Measurements from ENCODE around the gene ST14. TPM values are rescaled to one million over a fixed set of nuclear protein-coding genes. Genes with fewer than 3 reads are reported as not detected.

Gene ST14
- total RNA-seq, 4 donors from 2014 or later = 109 to 225 (median 141) TPM

DNA sequence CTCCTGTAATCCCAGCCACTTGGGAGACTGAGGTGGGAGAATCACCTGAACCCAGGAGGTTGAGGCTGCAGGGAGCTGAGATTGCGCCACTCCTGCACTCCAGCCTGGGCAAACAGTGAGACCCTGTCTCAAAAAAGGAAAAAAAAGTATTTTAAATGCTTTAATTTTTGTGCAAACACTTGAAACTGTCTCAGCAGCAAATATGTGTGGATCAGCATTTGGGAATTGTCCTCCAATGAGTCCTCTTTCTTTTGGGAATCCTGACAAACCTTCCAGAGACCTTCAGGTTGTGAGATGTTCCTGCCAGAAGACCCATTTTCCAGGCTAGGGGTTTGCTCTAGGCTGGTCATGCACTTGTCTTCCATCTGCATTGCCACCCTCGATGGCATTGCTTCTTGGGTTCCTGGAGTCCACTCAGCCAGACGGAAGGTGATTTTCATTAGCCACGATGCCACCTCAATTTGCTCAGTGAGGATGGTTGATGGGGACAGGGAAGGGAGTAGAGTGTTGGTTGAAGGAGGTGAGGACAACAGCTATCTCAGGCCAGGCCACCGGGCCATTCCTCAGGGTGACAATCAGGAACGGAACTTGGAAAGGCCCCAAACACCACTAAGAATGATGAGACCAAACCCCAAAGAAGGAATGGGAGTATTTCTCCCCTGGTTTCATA lies 55.4 kb downstream of the ST14 start:
- no peak overlapping the region for H3K27ac ChIP-seq
- H3K4me3 ChIP-seq = no peak overlapping the region
- DNase-seq = no peak
- intact Hi-C loops (cut with DNase I) = loop anchor here (5.0 kb wide), 1 partner anchor 212 kb away; the partner anchor contains the start of gene ADAMTS8
- WGBS, 2 donors = 76 to 86% methylated on average over 4 to 6 of the region's 6 CpGs
- H3K36me3 ChIP-seq = peaks cover 0 to 38% (median 0%) of the 10 kb centered on the region in 3 donors
- no peak for TF ChIP-seq POLR2A (IDR thresholded peaks at IDR 0.05)
- TF ChIP-seq, protein P1, sequence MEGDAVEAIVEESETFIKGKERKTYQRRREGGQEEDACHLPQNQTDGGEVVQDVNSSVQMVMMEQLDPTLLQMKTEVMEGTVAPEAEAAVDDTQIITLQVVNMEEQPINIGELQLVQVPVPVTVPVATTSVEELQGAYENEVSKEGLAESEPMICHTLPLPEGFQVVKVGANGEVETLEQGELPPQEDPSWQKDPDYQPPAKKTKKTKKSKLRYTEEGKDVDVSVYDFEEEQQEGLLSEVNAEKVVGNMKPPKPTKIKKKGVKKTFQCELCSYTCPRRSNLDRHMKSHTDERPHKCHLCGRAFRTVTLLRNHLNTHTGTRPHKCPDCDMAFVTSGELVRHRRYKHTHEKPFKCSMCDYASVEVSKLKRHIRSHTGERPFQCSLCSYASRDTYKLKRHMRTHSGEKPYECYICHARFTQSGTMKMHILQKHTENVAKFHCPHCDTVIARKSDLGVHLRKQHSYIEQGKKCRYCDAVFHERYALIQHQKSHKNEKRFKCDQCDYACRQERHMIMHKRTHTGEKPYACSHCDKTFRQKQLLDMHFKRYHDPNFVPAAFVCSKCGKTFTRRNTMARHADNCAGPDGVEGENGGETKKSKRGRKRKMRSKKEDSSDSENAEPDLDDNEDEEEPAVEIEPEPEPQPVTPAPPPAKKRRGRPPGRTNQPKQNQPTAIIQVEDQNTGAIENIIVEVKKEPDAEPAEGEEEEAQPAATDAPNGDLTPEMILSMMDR (IDR thresholded peaks at IDR 0.05) = no peak
- peaks cover 0 to 16% (median 4%) of the 10 kb centered on the region in 3 donors for H3K4me1 ChIP-seq
- H3K9me3 ChIP-seq = no peaks in the 10 kb centered on the region
- H3K27me3 ChIP-seq = no peaks in the 10 kb centered on the region

DNA sequence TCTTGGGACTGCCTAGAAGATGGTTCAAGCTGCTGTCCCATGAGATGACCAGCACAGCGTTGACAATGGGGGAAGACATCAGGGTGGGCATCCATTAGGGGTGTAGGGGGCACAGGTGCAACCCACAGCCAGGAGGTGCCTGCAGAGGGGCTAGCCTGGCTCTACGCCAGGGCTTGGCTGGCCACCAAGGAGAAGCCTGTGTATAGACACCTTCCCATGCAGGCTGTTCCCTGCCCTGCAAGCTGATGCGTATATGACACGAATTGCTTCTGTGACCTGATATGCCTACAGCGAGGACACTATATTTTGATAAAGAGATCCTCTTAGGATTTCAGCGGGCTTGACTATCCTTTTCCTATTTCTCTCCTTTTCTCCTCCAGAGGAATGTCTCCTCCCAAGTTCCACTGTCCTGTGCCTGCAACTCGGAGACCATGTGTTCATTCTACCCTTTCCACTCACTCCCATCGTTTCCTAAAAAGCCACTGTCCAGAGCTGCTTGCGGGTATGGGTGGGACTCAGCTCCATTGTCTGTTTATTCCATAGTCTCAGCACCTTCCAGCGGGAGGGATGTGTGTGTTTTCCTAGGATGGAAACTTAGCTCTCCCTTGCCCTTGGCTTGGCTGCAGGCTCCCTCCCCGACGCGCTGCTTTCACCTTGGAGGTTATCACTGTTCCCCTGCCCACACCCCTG lies 56.1 kb downstream of the ST14 start:
- no peaks in the 10 kb centered on the region for H3K27me3 ChIP-seq
- TF ChIP-seq, protein P1 (IDR thresholded peaks at IDR 0.05) = no peak
- TF ChIP-seq POLR2A (IDR thresholded peaks at IDR 0.05) = no peak
- WGBS, 2 donors = 59 to 71% methylated on average over 10 to 13 of the region's 13 CpGs
- H3K9me3 ChIP-seq = no peaks in the 10 kb centered on the region
- H3K36me3 ChIP-seq = peaks cover 0 to 31% (median 0%) of the 10 kb centered on the region in 3 donors
- DNase-seq = no peak
- intact Hi-C loops (cut with DNase I) = loop anchor here (5.0 kb wide), 1 partner anchor 212 kb away; the partner anchor contains the start of gene ADAMTS8
- no peak overlapping the region for H3K4me3 ChIP-seq
- H3K27ac ChIP-seq = no peak overlapping the region
- H3K4me1 ChIP-seq = peaks cover 0 to 16% (median 4%) of the 10 kb centered on the region in 3 donors

DNA sequence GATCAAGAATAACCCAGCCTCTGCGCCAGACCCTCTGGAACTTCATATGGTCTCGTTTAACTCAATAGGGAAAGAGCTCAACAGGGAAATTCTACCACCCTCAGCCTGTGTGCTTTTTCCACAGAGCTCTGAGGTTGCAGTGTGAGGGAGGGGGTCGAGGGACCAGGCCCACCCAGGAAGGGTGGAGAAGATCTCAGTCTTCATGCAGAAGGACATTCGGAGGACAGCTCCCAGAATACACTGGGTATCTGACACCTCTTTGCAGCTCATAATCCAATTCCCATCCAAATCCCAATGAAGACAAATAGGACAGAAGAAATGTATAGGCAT lies 56.6 kb downstream of the ST14 start:
- no peak for DNase-seq
- Histone ChIP-seq H3K9me3 (no peaks in the 10 kb centered on the region), H3K4me1 (peaks cover 0 to 16% (median 4%) of the 10 kb centered on the region in 3 donors), H3K4me3 (no peak overlapping the region), H3K36me3 (peaks cover 0 to 26% (median 0%) of the 10 kb centered on the region in 3 donors), H3K27me3 (no peaks in the 10 kb centered on the region), H3K27ac (no peak overlapping the region)
- intact Hi-C loops (cut with DNase I) = loop anchor here (5.0 kb wide), 1 partner anchor 211 kb away; the partner anchor contains the start of gene ADAMTS8
- TF ChIP-seq POLR2A (IDR thresholded peaks at IDR 0.05) = no peak
- TF ChIP-seq, protein P1 (IDR thresholded peaks at IDR 0.05) = no peak
- WGBS, 2 donors = 40 to 63% methylated on average over 3 of the region's 4 CpGs

DNA sequence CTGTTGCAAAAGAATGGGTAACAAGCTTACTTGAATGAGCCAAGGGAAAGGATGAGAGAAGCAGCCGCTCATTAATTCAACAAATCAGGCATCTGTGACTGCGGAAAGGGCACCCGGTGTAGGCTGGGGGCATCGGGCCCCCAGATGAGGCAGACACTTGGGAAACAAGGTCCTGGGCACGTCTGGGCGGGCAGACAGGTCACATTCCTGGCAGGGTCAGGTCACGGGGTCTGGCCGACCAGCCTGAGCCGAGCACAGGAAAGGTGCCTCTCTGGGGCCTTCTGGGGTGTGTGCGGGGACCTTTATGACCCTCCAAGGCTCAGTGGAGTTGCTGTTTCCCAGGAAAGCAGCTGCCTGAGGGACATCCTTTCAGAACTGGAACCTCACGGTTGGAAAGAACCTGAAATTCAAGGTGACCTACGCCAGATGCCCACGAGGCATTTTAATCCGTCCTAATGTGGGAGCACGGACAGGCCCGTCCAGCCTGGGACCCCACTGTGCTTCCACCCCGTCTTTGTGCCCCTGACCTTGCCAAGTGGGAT lies 57.1 kb downstream of the ST14 start:
- 51 to 80% methylated on average over 13 to 14 of the region's 17 CpGs for WGBS, 2 donors
- H3K4me1 ChIP-seq = peaks cover 0 to 16% (median 4%) of the 10 kb centered on the region in 3 donors
- H3K9me3 ChIP-seq = no peaks in the 10 kb centered on the region
- no peak overlapping the region for H3K27ac ChIP-seq
- no peak for TF ChIP-seq POLR2A (IDR thresholded peaks at IDR 0.05)
- TF ChIP-seq, protein P1 (IDR thresholded peaks at IDR 0.05) = no peak
- DNase-seq = no peak
- intact Hi-C loops (cut with DNase I) = loop anchor here (5.0 kb wide), 1 partner anchor 211 kb away; the partner anchor contains the start of gene ADAMTS8
- H3K36me3 ChIP-seq = peaks cover 0 to 21% (median 0%) of the 10 kb centered on the region in 3 donors
- H3K27me3 ChIP-seq = no peaks in the 10 kb centered on the region
- no peak overlapping the region for H3K4me3 ChIP-seq

Measured in esophagus squamous epithelium (tissue), 5 donors.